B cell (primary cell): ENCODE results near the gene ADAMTSL1. TPM values are rescaled to one million over a fixed set of nuclear protein-coding genes. Genes with fewer than 3 reads are reported as not detected.

Source experiments
- ATAC-seq: fragments of 200-7000 bp; cut with Tn5 transposase; one replicate; pipeline ENCODE4 v1.10.0; 2021; ENCODE audit warnings: low read depth, mild to moderate bottlenecking, moderate number of reproducible peaks, moderate library complexity
- CTCF ChIA-PET: fragments of 350-600 bp; sonication (Branson Sonifier 250); formaldehyde crosslinking; loops from one replicate; lab custom pipeline; 2021; ENCODE audit warnings: antibody characterized with exemption, inconsistent platforms; lab: Charles Lee
- POLR2A ChIA-PET: fragments of 350-600 bp; sonication (Branson Sonifier 250); formaldehyde crosslinking; loops from one replicate; lab custom pipeline; 2021; ENCODE audit warnings: antibody characterized with exemption; lab: Charles Lee
- DNase-seq: peaks from one replicate; pipeline ENCODE4 v3.0.0; 2013
- H2AFZ ChIP-seq: 2 replicates; pipeline ENCODE4 v1.6.1; 2012; ENCODE audit warnings: mild to moderate bottlenecking, low read depth, low read length; ENCODE audit not compliant: insufficient read depth, poor library complexity, severe bottlenecking
- H3K27ac ChIP-seq, 2 donors: 1 replicate in 1 of 2; 2 replicates in 1 of 2; pipeline ENCODE4 v1.5.1; 2012 to 2013; ENCODE audit warnings: low read length in 2 of 2, mild to moderate bottlenecking in 2 of 2, moderate library complexity in 1 of 2
- H3K27me3 ChIP-seq, 4 experiments: fragments of 200-600 bp in 1 of 4; sonication (generic) in 1 of 4; replicated peaks in 1 of 4; 1 replicate in 2 of 4; 2 replicates in 2 of 4; pipeline versions ENCODE4 v1.6.1 to v1.7.0; 2013 to 2016; ENCODE audit warnings: low read length in 3 of 4, mild to moderate bottlenecking in 2 of 4, mixed read lengths in 1 of 4, moderate library complexity in 1 of 4; ENCODE audit not compliant: insufficient read depth in 4 of 4, control insufficient read depth in 3 of 4; ENCODE audit errors: control extremely low read depth in 1 of 4
- H3K36me3 ChIP-seq, 2 experiments: replicated peaks in 1 of 2; 1 replicate in 1 of 2; 2 replicates in 1 of 2; pipeline versions ENCODE4 v1.6.1 to v1.7.1; 2013; ENCODE audit warnings: low read length in 1 of 2; ENCODE audit not compliant: insufficient read depth in 2 of 2, control insufficient read depth in 1 of 2; ENCODE audit errors: control extremely low read depth in 1 of 2, extremely low read depth in 1 of 2
- H3K4me1 ChIP-seq, 2 donors: fragments of 200-600 bp in 1 of 2; sonication (generic) in 1 of 2; 1 replicate in 1 of 2; 2 replicates in 1 of 2; pipeline versions ENCODE4 v1.5.1 to v1.6.1; 2013 to 2017; ENCODE audit warnings: low read length in 2 of 2; ENCODE audit not compliant: control insufficient read depth in 2 of 2, insufficient read depth in 2 of 2
- H3K4me2 ChIP-seq: replicated peaks from 2 replicates; pipeline ENCODE3; 2012; ENCODE audit warnings: mild to moderate bottlenecking, low read depth, low read length; ENCODE audit not compliant: poor library complexity, severe bottlenecking
- H3K4me3 ChIP-seq, 5 experiments: fragments of 200-600 bp in 1 of 5; sonication (generic) in 1 of 5; 1 replicate in 3 of 5; 2 replicates in 2 of 5; pipeline versions ENCODE4 v1.5.1 to v1.7.0; 2011 to 2016; ENCODE audit warnings: low read length in 4 of 5, mild to moderate bottlenecking in 4 of 5, low read depth in 2 of 5, control low read depth in 1 of 5, moderate library complexity in 1 of 5; ENCODE audit not compliant: insufficient read depth in 1 of 5; ENCODE audit errors: control extremely low read depth in 1 of 5, extremely low read depth in 1 of 5
- H3K79me2 ChIP-seq: fragments of 200-600 bp; sonication (generic); one replicate; pipeline ENCODE4 v1.6.0; 2016; ENCODE audit warnings: low read length; ENCODE audit not compliant: control insufficient read depth, insufficient read depth
- H3K9ac ChIP-seq: fragments of 200-600 bp; sonication (generic); 2 replicates; pipeline ENCODE4 v1.6.1; 2017; ENCODE audit warnings: mild to moderate bottlenecking, low read length, moderate library complexity
- H3K9me3 ChIP-seq, 3 donors: one replicate each; pipeline versions ENCODE4 v1.6.1 to v1.7.1; 2013; ENCODE audit warnings: low read length in 2 of 3; ENCODE audit not compliant: control insufficient read depth in 2 of 3, insufficient read depth in 1 of 3; ENCODE audit errors: control extremely low read depth in 1 of 3
- H4K20me1 ChIP-seq: 2 replicates; pipeline ENCODE4 v1.6.0; 2012; ENCODE audit warnings: mild to moderate bottlenecking, low read length; ENCODE audit not compliant: insufficient read depth, control insufficient read depth, poor library complexity, severe bottlenecking
- H3K27ac Mint-ChIP-seq: one replicate; pipeline ENCODE4 v1.8.0; 2021; ENCODE audit warnings: mixed read lengths
- H3K27me3 Mint-ChIP-seq: one replicate; pipeline ENCODE4 v1.8.0; 2021; ENCODE audit warnings: mixed read lengths
- H3K4me1 Mint-ChIP-seq: one replicate; pipeline ENCODE4 v1.8.0; 2021; ENCODE audit warnings: mixed read lengths
- H3K4me3 Mint-ChIP-seq: one replicate; pipeline ENCODE4 v1.8.0; 2021; ENCODE audit warnings: mixed read lengths
- H3K9me3 Mint-ChIP-seq: one replicate; pipeline ENCODE4 v1.8.0; 2022; ENCODE audit warnings: mixed read lengths; ENCODE audit not compliant: insufficient read depth
- CTCF ChIP-seq: fragments of 200-600 bp; IDR thresholded peaks from one replicate; pipeline ENCODE4 v1.8.0; 2022; ENCODE audit warnings: antibody characterized with exemption, mild to moderate bottlenecking
- EZH2 ChIP-seq: IDR thresholded peaks from 2 replicates; pipeline ENCODE4 v1.6.1; 2012; ENCODE audit warnings: borderline replicate concordance, low read depth, mild to moderate bottlenecking, moderate library complexity, low read length; ENCODE audit not compliant: insufficient read depth, poor library complexity, severe bottlenecking
- WGBS: methylation state at CpG from one replicate; pipeline ENCODE4 v1.1.5; 2013; ENCODE audit warnings: missing lambda C conversion rate; ENCODE audit not compliant: insufficient coverage; 5-methylcytosine and 5-hydroxymethylcytosine counted together
- intact Hi-C: fragments of 100-400 bp; cut with micrococcal nuclease; formaldehyde crosslinking; loops from one replicate; pipeline ENCODE4 v1.10.0; 2022
- polyA plus RNA-seq: library from polyadenylated mRNA; depleted of rRNA; stranded (reverse); fragments of >200 nt; gene quantifications from 2 replicates; pipeline ENCODE4 v1.2.3, GENCODE V29; 2012
- total RNA-seq, 2 donors: library from RNA; stranded (reverse); fragments of 120-200 nt in 1 of 2; gene quantifications; 1 replicate in 1 of 2; 2 replicates in 1 of 2; pipeline versions ENCODE4 v1.2.3 to v1.2.4, GENCODE V29; 2013 to 2022

The ADAMTSL1 gene
- total and polyA plus RNA-seq, 2 donors (not counting 1 experiment from before 2014, with no cell fraction given), result not detected

GRCh38 chr9:18721995-18722310 lies 248.0 kb downstream of the ADAMTSL1 start:
- Histone ChIP-seq H4K20me1 (no peaks in the 10 kb centered on the region), H3K27me3 (no peaks in the 10 kb centered on the region), H3K36me3 (no peaks in the 10 kb centered on the region), H3K4me2 (no peak overlapping the region), H2AFZ (no peak overlapping the region), H3K9me3 (no peaks in the 10 kb centered on the region), H3K79me2 (no peaks in the 10 kb centered on the region), H3K4me1 (no peaks in the 10 kb centered on the region), H3K9ac (no peak overlapping the region), H3K27ac (no peak overlapping the region), H3K4me3 (no peak overlapping the region)
- CTCF ChIA-PET, result no interaction called here
- Mint-ChIP-seq H3K27ac (no peak overlapping the region), H3K4me1 (no peaks in the 10 kb centered on the region), H3K4me3 (no peak overlapping the region), H3K9me3 (no peaks in the 10 kb centered on the region), H3K27me3 (no peaks in the 10 kb centered on the region)
- intact Hi-C loops, result no loop called here
- no peak for ATAC-seq
- POLR2A ChIA-PET, result no interaction called here
- TF ChIP-seq CTCF, result no peak
- no peak for TF ChIP-seq EZH2
- WGBS, result no CpG with 5 or more reads among the region's 2 CpGs
- no peak for DNase-seq

GRCh38 chr9:18722882-18723281 lies 248.9 kb downstream of the ADAMTSL1 start:
- Mint-ChIP-seq H3K4me3 (no peak overlapping the region), H3K27ac (no peak overlapping the region), H3K4me1 (no peaks in the 10 kb centered on the region), H3K9me3 (no peaks in the 10 kb centered on the region), H3K27me3 (no peaks in the 10 kb centered on the region)
- CTCF ChIA-PET, result no interaction called here
- ATAC-seq, result no peak
- POLR2A ChIA-PET, result no interaction called here
- no peak for DNase-seq
- no peak overlapping the region for H2AFZ ChIP-seq
- H4K20me1 ChIP-seq, result no peaks in the 10 kb centered on the region
- TF ChIP-seq CTCF (no peak), EZH2 (no peak)
- no peak overlapping the region for H3K9ac ChIP-seq
- H3K4me3 ChIP-seq, result no peak overlapping the region
- WGBS, result 85% methylated on average over 5 of the region's 6 CpGs
- no peak overlapping the region for H3K4me2 ChIP-seq
- no peaks in the 10 kb centered on the region for H3K9me3 ChIP-seq
- no peaks in the 10 kb centered on the region for H3K4me1 ChIP-seq
- intact Hi-C loops, result no loop called here
- no peaks in the 10 kb centered on the region for H3K79me2 ChIP-seq
- H3K27ac ChIP-seq, result no peak overlapping the region
- H3K27me3 ChIP-seq, result no peaks in the 10 kb centered on the region
- no peaks in the 10 kb centered on the region for H3K36me3 ChIP-seq
